Neural cell (in vitro differentiated cells): ENCODE results near the gene RHOBTB1. TPM values are rescaled to one million over a fixed set of nuclear protein-coding genes. Genes with fewer than 3 reads are reported as not detected.

Experiments
- H2AFZ ChIP-seq: fragments of 200-600, 300-800 bp; sonication (generic), shearing (Covaris generic); 2 replicates; pipeline ENCODE4 v1.6.0; 2014; ENCODE audit warnings: low read depth, mild to moderate bottlenecking, antibody characterized with exemption, low read length, moderate library complexity
- H3F3A ChIP-seq: fragments of 200-600 bp; shearing (Covaris generic); 2 replicates; pipeline ENCODE4 v1.6.1; 2016; ENCODE audit warnings: mild to moderate bottlenecking, moderate library complexity, mixed read lengths, antibody characterized with exemption, low read length; ENCODE audit not compliant: insufficient read depth, poor library complexity, severe bottlenecking
- H3K27ac ChIP-seq: fragments of 200-600, 300-800 bp; sonication (generic), shearing (Covaris generic); 2 replicates; pipeline ENCODE4 v1.5.1; 2014; ENCODE audit warnings: mild to moderate bottlenecking, low read length, moderate library complexity
- H3K27me3 ChIP-seq: fragments of 300-800, 200-600 bp; sonication (generic), shearing (Covaris generic); 2 replicates; pipeline ENCODE4 v1.6.0; 2014; ENCODE audit warnings: mild to moderate bottlenecking, low read depth, low read length, moderate library complexity; ENCODE audit not compliant: insufficient read depth
- H3K36me3 ChIP-seq: fragments of 300-800, 200-600 bp; sonication (generic), shearing (Covaris generic); 2 replicates; pipeline ENCODE4 v1.5.1; 2014; ENCODE audit warnings: mild to moderate bottlenecking, antibody characterized with exemption, low read length, moderate library complexity; ENCODE audit not compliant: insufficient read depth
- H3K4me2 ChIP-seq: fragments of 300-800, 200-600 bp; sonication (generic), shearing (Covaris generic); 2 replicates; pipeline ENCODE4 v1.6.0; 2014; ENCODE audit warnings: mild to moderate bottlenecking, low read length
- H3K4me3 ChIP-seq: fragments of 300-800, 200-600 bp; sonication (generic), shearing (Covaris generic); 2 replicates; pipeline ENCODE4 v1.5.1; 2014; ENCODE audit warnings: mild to moderate bottlenecking, low read length, moderate library complexity
- H3K79me2 ChIP-seq: fragments of 200-600 bp; shearing (Covaris generic); replicated peaks from 2 replicates; pipeline ENCODE4 v1.6.0; 2014; ENCODE audit warnings: mild to moderate bottlenecking, low read length, moderate library complexity; ENCODE audit not compliant: insufficient read depth
- H3K9ac ChIP-seq: fragments of 300-800, 200-600 bp; sonication (generic), shearing (Covaris generic); 2 replicates; pipeline ENCODE4 v1.6.1; 2016; ENCODE audit warnings: mild to moderate bottlenecking, low read length, mixed read lengths
- H3K9me2 ChIP-seq: fragments of 200-600 bp; shearing (Covaris generic); 2 replicates; pipeline ENCODE4 v1.6.1; 2016; ENCODE audit warnings: mild to moderate bottlenecking, low read length, mixed read lengths; ENCODE audit not compliant: insufficient read depth
- H3K9me3 ChIP-seq: fragments of 200-600, 300-800 bp; sonication (generic), shearing (Covaris generic); 2 replicates; pipeline ENCODE4 v1.6.1; 2016; ENCODE audit warnings: mild to moderate bottlenecking, mixed run types, low read length, moderate library complexity, mixed read lengths
- H4K20me1 ChIP-seq: fragments of 200-600 bp; shearing (Covaris generic); 2 replicates; pipeline ENCODE4 v1.6.1; 2016; ENCODE audit warnings: mild to moderate bottlenecking, mixed run types; ENCODE audit not compliant: insufficient read depth
- EP300 ChIP-seq: fragments of 450-650 bp; conservative IDR thresholded peaks from 2 replicates; pipeline ENCODE4 v1.6.1; 2014; ENCODE audit warnings: antibody characterized with exemption, mild to moderate bottlenecking, moderate library complexity; ENCODE audit not compliant: poor library complexity, severe bottlenecking
- MXI1 ChIP-seq: fragments of 450-650 bp; conservative IDR thresholded peaks from 2 replicates; pipeline ENCODE4 v1.6.1; 2014; ENCODE audit warnings: antibody characterized with exemption, mild to moderate bottlenecking; ENCODE audit not compliant: poor library complexity, severe bottlenecking
- RAD21 ChIP-seq: fragments of 450-650 bp; conservative IDR thresholded peaks from 2 replicates; pipeline ENCODE4 v1.6.1; 2014; ENCODE audit warnings: antibody characterized with exemption, mild to moderate bottlenecking, moderate library complexity
- SMC3 ChIP-seq: fragments of 450-650 bp; conservative IDR thresholded peaks from 2 replicates; pipeline ENCODE4 v1.6.1; 2014; ENCODE audit warnings: antibody characterized with exemption, mild to moderate bottlenecking, moderate library complexity; ENCODE audit not compliant: poor library complexity
- polyA plus RNA-seq: library from polyadenylated mRNA; depleted of rRNA; stranded (reverse); fragments of >200 nt; gene quantifications from 2 replicates; pipeline ENCODE4 v1.2.3, GENCODE V29; 2014
- TF ChIP-seq, protein P1 (sequence below): fragments of 450-650 bp; IDR thresholded peaks from 2 replicates; pipeline ENCODE4 v1.5.1; 2014; ENCODE audit warnings: antibody characterized with exemption, mild to moderate bottlenecking, moderate library complexity; ENCODE audit not compliant: poor library complexity, severe bottlenecking
- TF ChIP-seq, protein P2 (sequence below): IDR thresholded peaks from 2 replicates; pipeline ENCODE4 v1.6.1; 2012; ENCODE audit warnings: borderline replicate concordance

Gene RHOBTB1
- polyA plus RNA-seq, 1 donor from 2014 or later, result 10.5 TPM

DNA sequence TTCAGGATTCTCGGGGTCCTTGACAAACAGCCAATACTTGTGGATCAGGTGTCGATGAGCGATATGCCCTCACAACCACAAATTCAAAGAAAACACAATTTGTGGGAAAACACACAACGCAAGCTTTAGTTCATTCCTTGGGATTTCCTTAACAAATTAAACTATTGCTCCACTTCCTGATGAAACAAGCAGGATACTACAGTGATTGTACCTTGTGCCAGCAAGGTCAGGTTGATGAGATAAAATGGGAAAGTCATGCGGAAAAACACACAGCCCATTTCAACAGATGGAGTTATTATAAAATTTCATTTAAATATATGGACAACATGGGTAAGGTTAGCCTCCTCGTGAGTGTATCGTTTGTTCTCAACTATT lies 8.8 kb upstream of the RHOBTB1 start:
- TF ChIP-seq MXI1 (no peak), EP300 (no peak), RAD21 (no peak)
- TF ChIP-seq, protein P1, sequence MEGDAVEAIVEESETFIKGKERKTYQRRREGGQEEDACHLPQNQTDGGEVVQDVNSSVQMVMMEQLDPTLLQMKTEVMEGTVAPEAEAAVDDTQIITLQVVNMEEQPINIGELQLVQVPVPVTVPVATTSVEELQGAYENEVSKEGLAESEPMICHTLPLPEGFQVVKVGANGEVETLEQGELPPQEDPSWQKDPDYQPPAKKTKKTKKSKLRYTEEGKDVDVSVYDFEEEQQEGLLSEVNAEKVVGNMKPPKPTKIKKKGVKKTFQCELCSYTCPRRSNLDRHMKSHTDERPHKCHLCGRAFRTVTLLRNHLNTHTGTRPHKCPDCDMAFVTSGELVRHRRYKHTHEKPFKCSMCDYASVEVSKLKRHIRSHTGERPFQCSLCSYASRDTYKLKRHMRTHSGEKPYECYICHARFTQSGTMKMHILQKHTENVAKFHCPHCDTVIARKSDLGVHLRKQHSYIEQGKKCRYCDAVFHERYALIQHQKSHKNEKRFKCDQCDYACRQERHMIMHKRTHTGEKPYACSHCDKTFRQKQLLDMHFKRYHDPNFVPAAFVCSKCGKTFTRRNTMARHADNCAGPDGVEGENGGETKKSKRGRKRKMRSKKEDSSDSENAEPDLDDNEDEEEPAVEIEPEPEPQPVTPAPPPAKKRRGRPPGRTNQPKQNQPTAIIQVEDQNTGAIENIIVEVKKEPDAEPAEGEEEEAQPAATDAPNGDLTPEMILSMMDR, result no peak
- TF ChIP-seq, protein P2, sequence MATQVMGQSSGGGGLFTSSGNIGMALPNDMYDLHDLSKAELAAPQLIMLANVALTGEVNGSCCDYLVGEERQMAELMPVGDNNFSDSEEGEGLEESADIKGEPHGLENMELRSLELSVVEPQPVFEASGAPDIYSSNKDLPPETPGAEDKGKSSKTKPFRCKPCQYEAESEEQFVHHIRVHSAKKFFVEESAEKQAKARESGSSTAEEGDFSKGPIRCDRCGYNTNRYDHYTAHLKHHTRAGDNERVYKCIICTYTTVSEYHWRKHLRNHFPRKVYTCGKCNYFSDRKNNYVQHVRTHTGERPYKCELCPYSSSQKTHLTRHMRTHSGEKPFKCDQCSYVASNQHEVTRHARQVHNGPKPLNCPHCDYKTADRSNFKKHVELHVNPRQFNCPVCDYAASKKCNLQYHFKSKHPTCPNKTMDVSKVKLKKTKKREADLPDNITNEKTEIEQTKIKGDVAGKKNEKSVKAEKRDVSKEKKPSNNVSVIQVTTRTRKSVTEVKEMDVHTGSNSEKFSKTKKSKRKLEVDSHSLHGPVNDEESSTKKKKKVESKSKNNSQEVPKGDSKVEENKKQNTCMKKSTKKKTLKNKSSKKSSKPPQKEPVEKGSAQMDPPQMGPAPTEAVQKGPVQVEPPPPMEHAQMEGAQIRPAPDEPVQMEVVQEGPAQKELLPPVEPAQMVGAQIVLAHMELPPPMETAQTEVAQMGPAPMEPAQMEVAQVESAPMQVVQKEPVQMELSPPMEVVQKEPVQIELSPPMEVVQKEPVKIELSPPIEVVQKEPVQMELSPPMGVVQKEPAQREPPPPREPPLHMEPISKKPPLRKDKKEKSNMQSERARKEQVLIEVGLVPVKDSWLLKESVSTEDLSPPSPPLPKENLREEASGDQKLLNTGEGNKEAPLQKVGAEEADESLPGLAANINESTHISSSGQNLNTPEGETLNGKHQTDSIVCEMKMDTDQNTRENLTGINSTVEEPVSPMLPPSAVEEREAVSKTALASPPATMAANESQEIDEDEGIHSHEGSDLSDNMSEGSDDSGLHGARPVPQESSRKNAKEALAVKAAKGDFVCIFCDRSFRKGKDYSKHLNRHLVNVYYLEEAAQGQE, result no peak
- no peak overlapping the region for H3K4me2 ChIP-seq
- no peaks in the 10 kb centered on the region for H4K20me1 ChIP-seq
- H3K36me3 ChIP-seq, result no peaks in the 10 kb centered on the region
- no peaks in the 10 kb centered on the region for H3K9me3 ChIP-seq
- H3F3A ChIP-seq, result no peaks in the 10 kb centered on the region
- no peaks in the 10 kb centered on the region for H3K9me2 ChIP-seq
- no peak overlapping the region for H2AFZ ChIP-seq
- H3K4me3 ChIP-seq, result no peak overlapping the region
- no peaks in the 10 kb centered on the region for H3K79me2 ChIP-seq
- no peak overlapping the region for H3K27ac ChIP-seq
- H3K27me3 ChIP-seq, result no peaks in the 10 kb centered on the region
- H3K9ac ChIP-seq, result no peak overlapping the region

DNA sequence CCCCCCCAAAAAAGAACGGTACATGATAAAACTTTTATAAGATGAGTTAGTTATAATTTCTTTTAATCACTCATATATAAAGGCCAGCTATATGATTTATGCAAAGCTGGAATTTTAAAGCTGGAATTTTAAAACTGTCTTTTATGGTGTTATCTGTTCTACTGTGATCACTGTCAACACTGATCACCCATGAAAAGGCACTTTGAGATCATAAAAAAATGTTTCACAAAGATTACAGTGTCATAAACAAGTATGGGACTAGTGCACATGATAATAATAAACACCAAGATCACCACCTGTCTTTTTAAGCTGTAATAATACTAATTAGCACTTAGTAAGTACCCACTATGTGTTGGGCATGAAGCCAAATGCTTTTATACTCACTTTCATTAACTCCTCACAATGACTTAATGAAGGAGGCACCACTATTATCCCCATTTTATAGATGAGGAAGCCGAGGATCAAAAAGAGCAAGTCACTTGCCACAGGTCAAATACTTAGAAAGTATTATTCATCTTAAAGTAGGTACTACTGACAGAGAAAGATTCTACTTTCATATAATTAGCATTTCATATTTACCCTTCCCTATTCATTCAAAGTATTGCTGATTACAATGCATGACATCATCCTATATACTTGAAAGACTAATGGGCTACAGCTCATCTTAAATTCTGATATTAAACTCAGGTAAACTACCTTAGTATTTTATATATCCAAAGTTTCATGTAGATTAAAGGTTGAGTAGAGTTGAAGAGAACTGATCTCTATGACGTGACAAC lies 8.3 kb upstream of the RHOBTB1 start:
- Histone ChIP-seq H3F3A (no peaks in the 10 kb centered on the region), H3K4me3 (no peak overlapping the region), H3K27ac (no peak overlapping the region), H3K9me3 (no peaks in the 10 kb centered on the region), H3K36me3 (no peaks in the 10 kb centered on the region), H3K79me2 (no peaks in the 10 kb centered on the region), H3K27me3 (no peaks in the 10 kb centered on the region), H2AFZ (no peak overlapping the region), H3K4me2 (no peak overlapping the region), H3K9me2 (no peaks in the 10 kb centered on the region), H3K9ac (no peak overlapping the region), H4K20me1 (no peaks in the 10 kb centered on the region)
- TF ChIP-seq SMC3, result no peak

DNA sequence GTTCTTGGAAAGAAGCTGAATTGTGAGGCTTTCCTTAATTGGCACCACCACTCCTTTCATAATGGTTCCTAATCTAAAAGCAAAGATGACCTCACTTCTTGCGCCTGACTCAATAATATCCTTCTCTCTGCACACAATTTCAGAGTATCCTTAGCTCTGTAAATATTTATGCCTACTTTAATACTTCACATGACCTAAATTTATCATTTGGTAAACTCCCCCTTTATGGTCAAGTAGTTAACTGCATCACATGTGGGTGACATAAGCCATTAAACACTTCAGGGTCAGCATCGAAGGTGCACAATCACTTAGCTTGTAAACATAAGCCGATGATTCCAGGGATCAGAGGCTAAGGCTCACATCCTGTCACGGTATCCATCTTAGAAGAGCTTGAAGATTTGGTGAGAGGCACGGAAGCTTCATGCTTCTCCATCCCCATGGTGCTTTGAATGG lies 7.3 kb upstream of the RHOBTB1 start:
- TF ChIP-seq RAD21, result no peak
- TF ChIP-seq, protein P1, result no peak
- Histone ChIP-seq H3K36me3 (no peaks in the 10 kb centered on the region), H4K20me1 (no peaks in the 10 kb centered on the region), H3K9ac (no peak overlapping the region), H3K27ac (no peak overlapping the region), H3K9me3 (no peaks in the 10 kb centered on the region), H3K4me3 (no peak overlapping the region), H3K9me2 (no peaks in the 10 kb centered on the region), H3K27me3 (no peaks in the 10 kb centered on the region), H3K4me2 (no peak overlapping the region), H3F3A (no peaks in the 10 kb centered on the region), H3K79me2 (no peaks in the 10 kb centered on the region), H2AFZ (no peak overlapping the region)
